Natural killer cell (primary cell): ENCODE data around the gene IL12RB2. TPM values are rescaled to one million over a fixed set of nuclear protein-coding genes. Genes with fewer than 3 reads are reported as not detected.
A peak's percentile ranks its signal among the peaks of the same experiment; 100 is the strongest.

Experiments used
- ATAC-seq, 3 donors: fragments of 150-1000 bp in 2 of 3; fragments of 200-7000 bp in 1 of 3; cut with Tn5 transposase; 1 replicate in 1 of 3; 2 replicates in 2 of 3; pipeline ENCODE4 v1.10.0; 2021; ENCODE audit warnings: mild to moderate bottlenecking in 2 of 3, moderate library complexity in 2 of 3
- DNase-seq, 2 donors: peaks; one replicate each; pipeline versions ENCODE4 v3.0.0 to v3.0.0-alpha.2; 2013 to 2021; ENCODE audit warnings: mixed read lengths in 1 of 2
- H3K27ac ChIP-seq: one replicate; pipeline ENCODE4 v1.5.1; 2013; ENCODE audit warnings: mild to moderate bottlenecking, low read length
- H3K27me3 ChIP-seq: one replicate; pipeline ENCODE4 v1.6.1; 2013; ENCODE audit warnings: low read length; ENCODE audit not compliant: control insufficient read depth, insufficient read depth
- H3K36me3 ChIP-seq: one replicate; pipeline ENCODE4 v1.6.1; 2013; ENCODE audit warnings: low read length; ENCODE audit not compliant: control insufficient read depth, insufficient read depth
- H3K4me1 ChIP-seq: one replicate; pipeline ENCODE4 v1.6.1; 2013; ENCODE audit warnings: low read length; ENCODE audit not compliant: control insufficient read depth, insufficient read depth
- H3K4me3 ChIP-seq: one replicate; pipeline ENCODE4 v1.5.1; 2013; ENCODE audit warnings: low read length
- H3K9me3 ChIP-seq: one replicate; pipeline ENCODE4 v1.6.1; 2013; ENCODE audit warnings: low read length; ENCODE audit not compliant: control insufficient read depth, insufficient read depth
- H3K27ac Mint-ChIP-seq, 2 donors: one replicate each; pipeline ENCODE4 v1.8.0; 2022; ENCODE audit warnings: mild to moderate bottlenecking in 2 of 2, mixed read lengths in 2 of 2, moderate library complexity in 1 of 2
- H3K27me3 Mint-ChIP-seq, 2 donors: one replicate each; pipeline ENCODE4 v1.8.0; 2022; ENCODE audit warnings: low read depth in 2 of 2, mixed read lengths in 2 of 2
- H3K36me3 Mint-ChIP-seq: one replicate; pipeline ENCODE4 v1.8.0; 2022; ENCODE audit warnings: mixed read lengths
- H3K4me1 Mint-ChIP-seq, 2 donors: one replicate each; pipeline ENCODE4 v1.8.0; 2022; ENCODE audit warnings: mixed read lengths in 2 of 2
- H3K4me3 Mint-ChIP-seq: one replicate; pipeline ENCODE4 v1.8.0; 2022; ENCODE audit warnings: mild to moderate bottlenecking, moderate library complexity, mixed read lengths
- H3K9me3 Mint-ChIP-seq, 2 donors: one replicate each; pipeline ENCODE4 v1.8.0; 2022; ENCODE audit warnings: mixed read lengths in 2 of 2
- WGBS: methylation state at CpG from one replicate; pipeline ENCODE4 v1.1.7; 2013; ENCODE audit warnings: missing lambda C conversion rate; ENCODE audit not compliant: insufficient coverage; 5-methylcytosine and 5-hydroxymethylcytosine counted together
- intact Hi-C: fragments of 100-400 bp; cut with micrococcal nuclease; formaldehyde crosslinking; loops from one replicate; pipeline ENCODE4 v1.14.2; 2022
- total RNA-seq, 4 donors: library from RNA; stranded (reverse); fragments of 120-200 nt in 1 of 4; gene quantifications; one replicate each; pipeline versions ENCODE4 v1.2.3 to v1.2.4, GENCODE V29; 2013 to 2022
- TF ChIP-seq, protein P1 (sequence below): fragments of 200-600 bp; IDR thresholded peaks from one replicate; pipeline ENCODE4 v1.8.0; 2022; ENCODE audit warnings: antibody characterized with exemption

The IL12RB2 gene
- total RNA-seq, 3 donors from 2014 or later (not counting 1 experiment from before 2014, with no cell fraction given), result 18.2 to 51.2 (median 24.8) TPM

DNA sequence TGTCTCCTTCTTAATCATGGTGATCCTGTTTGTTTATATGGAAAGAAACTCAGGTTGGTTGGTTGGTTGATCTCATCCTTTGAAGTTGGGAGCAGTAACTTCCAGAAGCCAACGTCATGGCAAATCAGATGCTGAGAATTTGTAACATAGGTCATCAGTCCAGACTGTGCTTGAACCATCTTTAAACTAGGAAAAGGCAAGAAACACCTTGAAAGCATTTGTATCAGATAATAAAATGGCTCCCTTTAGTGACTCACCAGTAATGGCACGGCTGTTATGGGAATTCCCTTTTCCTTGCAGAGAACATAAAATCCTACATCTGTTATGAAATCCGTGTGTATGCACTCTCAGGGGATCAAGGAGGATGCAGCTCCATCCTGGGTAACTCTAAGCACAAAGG, 64.5 kb downstream of the IL12RB2 start:
- no peak overlapping the region for H3K27ac Mint-ChIP-seq
- H3K4me3 Mint-ChIP-seq, result no peak overlapping the region
- 87% methylated on average over 3 of the region's 3 CpGs for WGBS
- peaks cover 0 to 10% of the 10 kb centered on the region in 2 donors for H3K4me1 Mint-ChIP-seq
- H3K9me3 Mint-ChIP-seq, result no peaks in the 10 kb centered on the region
- TF ChIP-seq, protein P1, sequence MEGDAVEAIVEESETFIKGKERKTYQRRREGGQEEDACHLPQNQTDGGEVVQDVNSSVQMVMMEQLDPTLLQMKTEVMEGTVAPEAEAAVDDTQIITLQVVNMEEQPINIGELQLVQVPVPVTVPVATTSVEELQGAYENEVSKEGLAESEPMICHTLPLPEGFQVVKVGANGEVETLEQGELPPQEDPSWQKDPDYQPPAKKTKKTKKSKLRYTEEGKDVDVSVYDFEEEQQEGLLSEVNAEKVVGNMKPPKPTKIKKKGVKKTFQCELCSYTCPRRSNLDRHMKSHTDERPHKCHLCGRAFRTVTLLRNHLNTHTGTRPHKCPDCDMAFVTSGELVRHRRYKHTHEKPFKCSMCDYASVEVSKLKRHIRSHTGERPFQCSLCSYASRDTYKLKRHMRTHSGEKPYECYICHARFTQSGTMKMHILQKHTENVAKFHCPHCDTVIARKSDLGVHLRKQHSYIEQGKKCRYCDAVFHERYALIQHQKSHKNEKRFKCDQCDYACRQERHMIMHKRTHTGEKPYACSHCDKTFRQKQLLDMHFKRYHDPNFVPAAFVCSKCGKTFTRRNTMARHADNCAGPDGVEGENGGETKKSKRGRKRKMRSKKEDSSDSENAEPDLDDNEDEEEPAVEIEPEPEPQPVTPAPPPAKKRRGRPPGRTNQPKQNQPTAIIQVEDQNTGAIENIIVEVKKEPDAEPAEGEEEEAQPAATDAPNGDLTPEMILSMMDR, result no peak
- no peak overlapping the region for H3K27ac ChIP-seq
- H3K4me3 ChIP-seq, result no peak overlapping the region
- intact Hi-C loops, result no loop called here
- no peaks in the 10 kb centered on the region for H3K4me1 ChIP-seq
- H3K9me3 ChIP-seq, result no peaks in the 10 kb centered on the region
- H3K36me3 ChIP-seq, result peaks cover 29% of the 10 kb centered on the region
- peaks cover 9% of the 10 kb centered on the region for H3K36me3 Mint-ChIP-seq
- no peaks in the 10 kb centered on the region for H3K27me3 ChIP-seq
- ATAC-seq (no peak), DNase-seq (no peak)
- no peaks in the 10 kb centered on the region for H3K27me3 Mint-ChIP-seq

DNA sequence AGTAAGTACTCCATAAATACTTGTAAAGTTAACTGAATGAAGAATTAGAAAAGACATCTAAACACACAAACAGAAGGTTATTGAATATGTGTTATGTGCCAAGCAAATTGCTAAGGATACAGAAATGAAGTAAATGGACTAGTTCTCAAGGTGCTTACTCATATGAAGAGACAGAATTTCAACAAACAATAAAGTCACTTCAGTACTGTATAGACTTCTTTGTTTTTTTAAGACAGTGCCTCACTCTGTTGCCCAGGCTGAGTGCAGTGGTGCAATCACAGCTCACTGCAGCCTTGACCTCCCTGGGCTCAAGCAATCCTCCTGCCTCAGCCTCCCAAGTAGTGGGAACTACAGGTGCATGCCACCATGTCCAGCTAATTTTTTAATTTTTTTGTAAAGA, 65.2 kb downstream of the IL12RB2 start:
- Mint-ChIP-seq H3K27me3 (no peaks in the 10 kb centered on the region), H3K36me3 (peaks cover 9% of the 10 kb centered on the region), H3K4me3 (no peak overlapping the region), H3K27ac (no peak overlapping the region), H3K9me3 (no peaks in the 10 kb centered on the region), H3K4me1 (peaks cover 0 to 16% of the 10 kb centered on the region in 2 donors)
- H3K4me3 ChIP-seq, result no peak overlapping the region
- no peaks in the 10 kb centered on the region for H3K4me1 ChIP-seq
- no peak for ATAC-seq
- TF ChIP-seq, protein P1, result no peak
- peaks cover 28% of the 10 kb centered on the region for H3K36me3 ChIP-seq
- no peaks in the 10 kb centered on the region for H3K27me3 ChIP-seq
- no peak for DNase-seq
- no peaks in the 10 kb centered on the region for H3K9me3 ChIP-seq
- H3K27ac ChIP-seq, result no peak overlapping the region
- intact Hi-C loops, result no loop called here

DNA sequence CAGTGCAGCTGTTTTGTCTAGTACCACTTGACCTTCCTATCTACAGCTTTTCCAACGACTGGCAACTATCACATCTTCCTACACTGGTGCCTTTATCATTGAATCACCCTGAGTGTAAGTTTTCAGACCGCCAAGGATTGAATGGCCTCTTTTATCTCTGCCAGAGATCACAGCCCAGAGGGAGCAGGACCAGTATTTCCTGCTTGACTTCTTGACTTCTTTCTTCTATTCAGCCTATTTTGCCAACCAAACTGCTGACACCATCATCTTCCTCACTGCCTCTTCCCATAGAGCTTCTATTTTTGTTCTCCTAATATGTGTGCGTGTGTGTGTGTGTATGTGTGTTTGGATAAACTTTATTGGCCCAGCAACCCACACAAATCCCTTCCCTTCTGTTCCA, 68.7 kb downstream of the IL12RB2 start:
- peaks cover 16% of the 10 kb centered on the region for H3K36me3 Mint-ChIP-seq
- 89% methylated on average over 2 of the region's 3 CpGs for WGBS

DNA sequence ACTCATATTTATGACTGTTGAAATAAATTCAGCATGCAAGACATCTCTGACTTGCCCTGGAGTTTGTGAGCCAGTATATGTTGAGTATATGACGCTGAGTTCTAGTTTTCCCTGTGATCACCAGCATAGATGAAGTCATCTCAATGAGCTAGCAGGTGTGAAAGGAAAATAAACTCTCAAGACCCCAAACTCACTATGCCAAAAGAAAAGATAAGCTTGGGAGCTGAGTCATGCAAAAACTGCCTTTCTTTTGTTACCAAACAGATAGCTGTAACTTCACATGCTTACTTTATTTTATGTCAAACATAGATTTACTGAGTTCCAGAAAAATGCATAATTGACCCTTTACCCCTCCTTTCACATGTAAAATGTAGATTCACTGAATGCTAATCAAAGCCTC, 69.6 kb downstream of the IL12RB2 start:
- H3K4me3 Mint-ChIP-seq, result no peak overlapping the region
- TF ChIP-seq, protein P1, result no peak
- no peak for DNase-seq
- no peaks in the 10 kb centered on the region for H3K27me3 Mint-ChIP-seq
- H3K4me1 Mint-ChIP-seq, result peaks cover 0 to 16% of the 10 kb centered on the region in 2 donors
- H3K4me1 ChIP-seq, result no peaks in the 10 kb centered on the region
- peaks cover 36% of the 10 kb centered on the region for H3K36me3 ChIP-seq
- peaks cover 16% of the 10 kb centered on the region for H3K36me3 Mint-ChIP-seq
- no peak for ATAC-seq
- no peaks in the 10 kb centered on the region for H3K9me3 Mint-ChIP-seq
- no peak overlapping the region for H3K27ac ChIP-seq
- H3K4me3 ChIP-seq, result no peak overlapping the region
- intact Hi-C loops, result no loop called here
- H3K9me3 ChIP-seq, result no peaks in the 10 kb centered on the region
- no peaks in the 10 kb centered on the region for H3K27me3 ChIP-seq
- 100% methylated on average over 1 of the region's 1 CpG for WGBS
- peak overlapping the region in 1 of 2 donors; percentile 23 for H3K27ac Mint-ChIP-seq

More for the DNA sequence above, 68.7 kb downstream of the IL12RB2 start:
- Mint-ChIP-seq H3K9me3 (no peaks in the 10 kb centered on the region), H3K27ac (no peak overlapping the region), H3K4me3 (no peak overlapping the region), H3K27me3 (no peaks in the 10 kb centered on the region), H3K4me1 (peaks cover 0 to 16% of the 10 kb centered on the region in 2 donors)
- TF ChIP-seq, protein P1, result no peak
- ATAC-seq, result no peak
- H3K27ac ChIP-seq, result no peak overlapping the region
- H3K36me3 ChIP-seq, result peaks cover 33% of the 10 kb centered on the region
- H3K4me1 ChIP-seq, result no peaks in the 10 kb centered on the region
- DNase-seq, result no peak
- no peak overlapping the region for H3K4me3 ChIP-seq
- intact Hi-C loops, result no loop called here
- H3K27me3 ChIP-seq, result no peaks in the 10 kb centered on the region
- H3K9me3 ChIP-seq, result no peaks in the 10 kb centered on the region
